ENCODE data around the gene PEAR1.
"Not testable (repeated sequence)": the region's sequence is repeated elsewhere in the genome, so short reads cannot be mapped to it uniquely, and the experiment has no call there.

The PEAR1 gene

GRCh38 chr1:156923670-156924477 is 30.4 kb downstream of the PEAR1 start:
- DNase-seq = peak in 1 of 2 experiments; percentile 53

GRCh38 chr1:156924478-156925153 is 31.1 kb downstream of the PEAR1 start:
- DNase-seq = no peak

GRCh38 chr1:156925154-156926010 is 31.9 kb downstream of the PEAR1 start:
- DNase-seq = no peak

GRCh38 chr1:156926175-156926574 is 32.7 kb downstream of the PEAR1 start:
- DNase-seq = no peak

GRCh38 chr1:156926695-156927094 is 33.2 kb downstream of the PEAR1 start:
- DNase-seq = not testable (repeated sequence)

- DNase-seq = peak; percentile 84 to 97
Observed at GRCh38 chr1:156927215-156928042, 33.9 kb downstream of the PEAR1 start.

- DNase-seq = peak in 1 of 2 experiments; percentile 78
Observed at GRCh38 chr1:156928043-156928602, 34.6 kb downstream of the PEAR1 start.

- DNase-seq = no peak
Observed at GRCh38 chr1:156929596-156930238, 36.2 kb downstream of the PEAR1 start.

- DNase-seq = no peak
Observed at GRCh38 chr1:156930483-156930882, 37.0 kb downstream of the PEAR1 start.

GRCh38 chr1:156931211-156931952 is 37.9 kb downstream of the PEAR1 start:
- no peak for DNase-seq

- no peak for DNase-seq
Observed at GRCh38 chr1:156931974-156932710, 38.6 kb downstream of the PEAR1 start.

- DNase-seq = no peak
Observed at GRCh38 chr1:156933136-156933535, 39.6 kb downstream of the PEAR1 start.

GRCh38 chr1:156935505-156936128 is 42.1 kb downstream of the PEAR1 start:
- DNase-seq = no peak

GRCh38 chr1:156936191-156936590 is 42.7 kb downstream of the PEAR1 start:
- no peak for DNase-seq

- no peak for DNase-seq
Observed at GRCh38 chr1:156936721-156937220, 43.3 kb downstream of the PEAR1 start.

GRCh38 chr1:156937883-156938282 is 44.4 kb downstream of the PEAR1 start:
- DNase-seq = no peak

- no peak for DNase-seq
Observed at GRCh38 chr1:156938813-156939212, 45.3 kb downstream of the PEAR1 start.

- no peak for DNase-seq
Observed at GRCh38 chr1:156939786-156940334, 46.3 kb downstream of the PEAR1 start.

GRCh38 chr1:156941675-156942074 is 48.2 kb downstream of the PEAR1 start:
- DNase-seq = no peak
